Cerebellar nuclear complex (tissue), 1 donor: Measurements from ENCODE around the gene MKRN2.
"Not testable (repeated sequence)": the region's sequence is repeated elsewhere in the genome, so short reads cannot be mapped to it uniquely, and the experiment has no call there.

Experiments used
- DNase-seq, 2 experiments: peaks; one replicate each; lab custom pipeline; 2025; lab: John Stamatoyannopoulos, UW

Gene MKRN2

GRCh38 chr3:12556690-12557472, at the start of gene MKRN2:
TSS of gene MKRN2 (plus strand) at chr3:12557087. CDS start at chr3:12557151, 64 bp downstream.
- DNase-seq = peak; percentile 22 to 64

GRCh38 chr3:12507591-12508281, 49.2 kb upstream of the MKRN2 start:
- no peak for DNase-seq

- DNase-seq = no peak
Measured at GRCh38 chr3:12508291-12508700, 48.6 kb upstream of the MKRN2 start.

DNA sequence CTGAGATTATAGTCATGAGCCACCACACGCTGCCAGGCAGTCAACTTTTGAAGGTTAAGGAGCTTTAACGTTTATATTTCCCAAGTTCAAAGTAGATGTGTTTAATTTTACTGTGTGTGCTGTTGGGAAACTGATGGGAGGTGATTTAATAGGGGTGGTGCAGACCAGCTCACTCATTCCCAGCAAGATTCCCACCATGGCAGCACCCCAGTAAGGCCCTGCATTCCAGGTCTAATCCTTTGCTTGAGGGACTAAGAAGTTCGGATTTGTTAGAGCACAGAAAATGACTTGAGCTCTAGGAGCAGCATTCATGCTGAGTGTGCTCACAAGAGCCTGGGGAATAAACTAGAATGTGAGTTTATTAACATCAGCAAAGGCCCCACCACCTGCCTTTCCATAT, 47.4 kb upstream of the MKRN2 start:
- no peak for DNase-seq

DNA sequence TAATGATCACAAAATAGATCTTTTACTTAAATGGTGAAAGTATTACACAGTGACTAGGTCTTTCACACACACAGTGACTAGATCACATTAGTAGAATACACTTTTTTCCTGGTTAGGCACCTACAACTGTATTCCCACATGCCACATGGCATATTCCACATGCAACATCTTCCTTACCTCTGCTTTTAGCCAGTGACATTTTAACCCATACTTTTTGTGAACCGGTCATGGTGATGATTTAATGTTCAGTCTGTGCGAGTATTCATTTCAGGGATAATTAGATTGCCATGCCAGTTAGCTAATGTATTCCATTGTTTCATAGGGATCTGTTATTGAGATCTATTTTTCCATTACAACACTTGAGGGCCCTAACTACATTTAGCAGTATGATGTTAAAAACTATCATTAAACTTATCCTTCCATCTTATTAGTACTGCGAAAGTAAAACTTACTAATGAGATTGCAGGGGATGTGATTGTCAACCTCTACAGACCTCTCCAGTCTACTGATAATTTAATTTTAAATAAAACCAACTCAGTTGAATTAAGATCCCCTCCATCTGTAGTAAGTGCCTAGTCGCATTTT, 44.3 kb upstream of the MKRN2 start:
- DNase-seq = no peak

- no peak for DNase-seq
Measured at GRCh38 chr3:12513694-12514446, 43.0 kb upstream of the MKRN2 start.

GRCh38 chr3:12515631-12516030, 41.3 kb upstream of the MKRN2 start:
- no peak for DNase-seq

- DNase-seq = no peak
Measured at GRCh38 chr3:12516873-12517272, 40.0 kb upstream of the MKRN2 start.

DNA sequence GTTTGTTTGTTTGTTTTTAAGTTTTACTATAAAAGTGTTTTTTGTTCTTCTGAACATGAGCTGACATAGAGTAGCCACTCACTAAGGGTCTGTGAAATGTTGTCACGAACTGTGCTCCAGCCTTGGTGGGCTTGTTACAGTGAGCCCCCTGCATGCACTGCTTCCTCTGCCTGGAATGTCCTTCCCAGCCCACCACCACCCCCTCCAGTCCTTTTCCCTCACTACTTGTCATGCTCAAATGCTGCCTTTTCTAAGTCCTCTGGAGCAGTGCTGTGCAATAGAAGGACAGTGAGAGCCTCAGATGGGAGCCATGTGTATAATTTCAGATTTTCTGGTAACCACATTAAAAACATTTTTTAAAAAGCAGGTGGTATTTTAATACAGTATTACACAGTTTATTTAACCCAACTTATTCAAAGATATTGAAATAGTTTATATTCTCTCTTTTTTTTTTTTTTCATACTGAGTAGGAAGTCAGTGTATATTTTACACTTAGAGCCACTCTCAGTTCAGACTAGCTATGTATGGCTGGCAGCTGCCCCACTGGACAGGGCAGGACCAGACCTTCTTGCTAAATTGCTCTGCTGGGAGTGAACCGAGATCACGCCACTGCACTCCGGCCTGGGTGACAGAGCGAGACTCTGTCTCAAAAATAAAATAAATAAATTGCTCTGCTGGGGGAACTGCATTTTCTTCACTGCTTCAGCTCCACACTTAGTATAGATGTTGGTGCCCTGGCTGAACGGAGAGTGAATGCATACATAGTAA, 38.4 kb upstream of the MKRN2 start:
- DNase-seq = no peak

GRCh38 chr3:12521010-12521409, 35.9 kb upstream of the MKRN2 start:
- no peak for DNase-seq

- DNase-seq = no peak
Measured at GRCh38 chr3:12522721-12523120, 34.2 kb upstream of the MKRN2 start.

GRCh38 chr3:12527757-12528143, 29.1 kb upstream of the MKRN2 start:
- no peak for DNase-seq

GRCh38 chr3:12532182-12532581, 24.7 kb upstream of the MKRN2 start:
- DNase-seq = no peak

GRCh38 chr3:12536423-12536822, 20.5 kb upstream of the MKRN2 start:
- no peak for DNase-seq

DNA sequence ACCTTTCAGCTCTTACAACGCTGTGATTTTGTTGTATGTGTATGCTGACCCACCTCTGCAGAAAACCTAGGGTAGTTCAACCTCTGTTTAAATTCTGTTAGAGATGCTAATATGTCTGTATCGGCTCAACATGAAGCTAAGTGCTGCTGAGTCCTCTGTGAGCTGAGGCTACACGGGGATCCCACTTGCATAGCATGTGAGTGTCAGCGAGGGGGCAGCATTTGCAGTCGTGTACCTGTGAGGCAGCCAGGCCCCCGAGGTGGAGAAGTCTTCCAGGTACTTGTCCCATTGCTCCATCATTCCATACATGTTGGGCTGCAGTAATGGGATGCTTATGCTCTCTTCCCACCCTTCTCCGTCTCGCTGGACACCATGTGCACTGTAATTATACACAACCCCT, 15.3 kb upstream of the MKRN2 start:
- DNase-seq = no peak

- not testable (repeated sequence) for DNase-seq
Measured at GRCh38 chr3:12543497-12543896, 13.4 kb upstream of the MKRN2 start.

DNA sequence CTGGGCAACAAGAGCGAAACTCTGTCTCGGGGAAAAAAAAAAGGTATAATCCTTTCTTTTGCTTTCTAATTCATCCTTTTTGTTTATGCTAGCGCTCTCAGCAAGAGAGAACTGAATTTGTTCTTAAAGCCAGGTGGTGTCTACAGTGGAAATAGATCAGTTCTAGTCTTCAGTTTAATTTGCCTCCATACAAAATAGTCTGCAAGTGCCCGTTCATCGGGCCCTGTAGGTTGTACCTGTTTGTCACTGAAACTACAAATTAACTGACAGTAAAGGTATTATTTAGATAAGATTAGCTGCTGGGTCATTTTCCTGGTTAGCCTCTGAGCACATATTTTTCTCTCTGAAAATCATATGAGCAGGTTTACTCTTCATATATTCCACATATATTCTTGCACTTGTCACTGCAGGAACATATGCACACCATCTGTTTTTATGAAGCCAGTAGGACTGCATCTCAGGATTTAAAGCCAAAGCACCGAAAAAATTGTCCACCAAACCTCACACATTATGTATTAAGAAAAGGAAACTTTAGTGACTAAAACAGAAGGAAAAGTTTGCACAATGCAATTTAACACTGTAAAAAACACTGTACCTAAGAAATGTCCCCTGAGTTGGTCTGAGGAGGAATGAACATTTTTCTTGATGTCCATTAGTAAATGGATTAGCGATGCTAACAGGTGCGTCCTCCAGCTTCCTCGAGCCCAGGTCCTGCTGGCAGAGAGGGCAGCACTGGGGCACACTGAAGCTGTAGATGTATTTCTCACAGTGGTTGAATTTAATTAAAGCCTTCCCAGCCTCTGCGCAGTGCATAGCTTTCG, 12.0 kb upstream of the MKRN2 start:
- no peak for DNase-seq

GRCh38 chr3:12545473-12545791, 11.5 kb upstream of the MKRN2 start, which contains the start of gene MKRN2OS:
TSS of gene MKRN2OS (minus strand) at chr3:12545499. CDS start at chr3:12545464, 35 bp downstream.
- no peak for DNase-seq

DNA sequence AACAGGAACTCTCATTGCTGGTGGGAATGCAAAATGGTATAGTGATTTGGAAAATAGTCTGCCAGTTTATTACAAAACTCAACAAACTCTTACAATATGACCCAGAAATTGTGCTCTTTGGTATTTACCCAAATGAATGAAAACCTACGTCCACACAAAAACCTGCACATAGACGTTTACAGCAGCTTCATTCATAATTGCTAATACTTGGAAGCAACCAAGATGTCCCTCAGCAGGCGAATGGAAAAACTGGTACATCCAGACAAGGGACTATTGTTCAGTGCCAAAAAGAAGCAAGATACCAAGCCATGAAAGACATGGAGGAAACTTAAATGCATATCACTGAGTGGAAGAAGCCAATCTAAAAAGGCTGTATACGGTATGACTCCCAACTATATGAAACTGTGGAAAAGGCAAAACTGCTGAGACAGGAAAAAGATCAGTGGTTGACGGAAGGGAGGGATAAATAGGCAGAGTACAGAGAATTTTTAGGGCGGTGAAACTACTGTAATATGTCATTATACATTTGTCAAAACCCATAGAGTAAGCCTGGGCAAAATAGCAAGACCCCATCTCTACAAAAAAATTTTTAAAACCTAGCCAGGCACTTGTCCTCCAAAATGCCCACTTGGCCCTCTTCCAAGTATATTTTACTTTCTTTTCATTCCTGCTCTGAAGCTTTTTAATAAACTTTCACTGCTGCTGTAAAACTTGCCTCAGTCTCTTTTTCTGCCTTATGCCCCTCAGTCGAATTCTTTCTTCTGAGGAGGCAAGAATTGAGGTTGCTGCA, 6.7 kb upstream of the MKRN2 start:
- no peak for DNase-seq

DNA sequence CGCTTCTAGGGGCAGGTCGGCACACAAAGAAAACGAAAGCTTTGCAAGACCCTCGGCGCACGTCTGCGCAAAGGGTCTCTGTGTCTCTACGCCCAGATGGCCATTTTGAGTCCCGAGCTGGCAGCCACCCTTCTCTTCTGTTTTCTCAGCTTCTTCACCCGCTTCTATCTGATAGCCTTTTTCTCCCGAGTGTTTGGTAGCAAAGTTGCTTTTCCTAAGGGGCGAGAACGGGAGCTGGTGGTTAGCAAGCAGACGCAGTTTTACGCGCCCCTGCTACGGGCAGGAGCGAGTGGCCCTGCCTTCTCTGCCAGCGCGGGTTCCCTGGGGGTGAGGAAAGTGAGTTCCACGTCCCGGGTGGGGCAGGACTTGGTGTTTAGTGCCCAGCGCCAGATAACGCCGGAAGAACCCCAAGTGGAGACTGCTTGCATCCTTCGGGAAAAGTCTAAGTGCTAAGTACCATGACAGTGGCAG, 2.9 kb upstream of the MKRN2 start:
- no peak for DNase-seq
